Body of pancreas (tissue), 4 donors: Measurements from ENCODE around the gene FOXO1.

ENCODE experiments used
- POLR2A ChIP-seq, 3 donors: fragments of 450-650 bp; IDR thresholded peaks; one replicate each; pipeline ENCODE4 v1.6.1; 2016; ENCODE audit warnings: antibody characterized with exemption in 3 of 3, mild to moderate bottlenecking in 2 of 3
- TF ChIP-seq, protein P1 (sequence below), 7 experiments: fragments of 450-650 bp in 4 of 7; fragments of 200-600 bp in 3 of 7; sonication (generic) in 3 of 7; IDR thresholded peaks; one replicate each; pipeline ENCODE4 v1.5.1; 2016 to 2019; ENCODE audit warnings: antibody characterized with exemption in 7 of 7

DNA sequence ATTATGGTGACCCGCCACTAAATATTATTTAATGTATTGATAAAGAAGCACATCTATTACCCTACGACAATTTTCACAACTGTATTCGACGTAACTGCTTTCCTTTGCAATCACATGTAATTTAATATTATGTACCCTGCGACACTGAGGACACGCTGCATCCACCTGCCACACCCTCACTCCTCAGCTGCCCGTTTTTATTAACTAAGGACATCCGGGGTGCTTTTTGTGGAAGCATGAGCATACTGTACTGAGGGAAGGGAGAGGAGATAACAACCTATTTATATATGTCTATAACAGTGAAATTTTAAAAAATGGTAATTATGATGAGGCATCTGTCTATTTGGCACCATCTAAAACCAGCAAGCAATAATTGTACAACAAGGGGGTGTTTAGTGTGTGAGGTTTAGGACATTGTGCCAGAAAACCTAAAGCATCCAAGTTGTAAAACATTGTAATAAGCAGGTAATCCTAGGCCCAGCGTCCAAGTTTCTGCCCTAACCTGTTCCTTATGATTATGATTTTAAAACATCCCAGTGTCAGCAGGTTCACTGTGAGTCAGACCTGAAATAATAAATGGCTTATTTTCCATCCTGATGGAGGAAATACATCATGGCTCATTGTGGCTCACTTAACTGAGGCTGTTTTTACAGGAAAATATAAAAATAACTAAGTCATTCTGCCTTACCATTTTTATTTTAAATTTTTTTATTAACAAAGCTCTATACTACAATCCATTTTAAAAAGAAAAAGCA is 56.3 kb downstream of the FOXO1 start:
- TF ChIP-seq POLR2A (IDR thresholded peaks at IDR 0.05), result no peak
- TF ChIP-seq, protein P1, sequence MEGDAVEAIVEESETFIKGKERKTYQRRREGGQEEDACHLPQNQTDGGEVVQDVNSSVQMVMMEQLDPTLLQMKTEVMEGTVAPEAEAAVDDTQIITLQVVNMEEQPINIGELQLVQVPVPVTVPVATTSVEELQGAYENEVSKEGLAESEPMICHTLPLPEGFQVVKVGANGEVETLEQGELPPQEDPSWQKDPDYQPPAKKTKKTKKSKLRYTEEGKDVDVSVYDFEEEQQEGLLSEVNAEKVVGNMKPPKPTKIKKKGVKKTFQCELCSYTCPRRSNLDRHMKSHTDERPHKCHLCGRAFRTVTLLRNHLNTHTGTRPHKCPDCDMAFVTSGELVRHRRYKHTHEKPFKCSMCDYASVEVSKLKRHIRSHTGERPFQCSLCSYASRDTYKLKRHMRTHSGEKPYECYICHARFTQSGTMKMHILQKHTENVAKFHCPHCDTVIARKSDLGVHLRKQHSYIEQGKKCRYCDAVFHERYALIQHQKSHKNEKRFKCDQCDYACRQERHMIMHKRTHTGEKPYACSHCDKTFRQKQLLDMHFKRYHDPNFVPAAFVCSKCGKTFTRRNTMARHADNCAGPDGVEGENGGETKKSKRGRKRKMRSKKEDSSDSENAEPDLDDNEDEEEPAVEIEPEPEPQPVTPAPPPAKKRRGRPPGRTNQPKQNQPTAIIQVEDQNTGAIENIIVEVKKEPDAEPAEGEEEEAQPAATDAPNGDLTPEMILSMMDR (IDR thresholded peaks at IDR 0.05), result no peak
